Fibroblast of villous mesenchyme (primary cell): ENCODE results near the gene NAV3. TPM values are rescaled to one million over a fixed set of nuclear protein-coding genes. Genes with fewer than 3 reads are reported as not detected.
A peak's percentile ranks its signal among the peaks of the same experiment; 100 is the strongest.

Experiments
- DNase-seq: peaks from one replicate; pipeline ENCODE4 v3.0.0-alpha.2; 2010; ENCODE audit warnings: low read depth
- H3K4me3 ChIP-seq: 2 replicates; pipeline ENCODE4 v1.5.1; 2011; ENCODE audit warnings: low read depth, mild to moderate bottlenecking, low read length
- total RNA-seq: library from RNA; depleted of rRNA; stranded (reverse); fragments of >200 nt; gene quantifications from 2 replicates; pipeline ENCODE4 v1.2.3, GENCODE V29; 2012
- TF ChIP-seq, protein P1 (sequence below): IDR thresholded peaks from 2 replicates; pipeline ENCODE4 v1.5.1; 2012; ENCODE audit warnings: low read depth, mild to moderate bottlenecking, low read length; ENCODE audit not compliant: insufficient read depth

NAV3 gene
- total RNA-seq, 1 donor = 206 TPM

DNA sequence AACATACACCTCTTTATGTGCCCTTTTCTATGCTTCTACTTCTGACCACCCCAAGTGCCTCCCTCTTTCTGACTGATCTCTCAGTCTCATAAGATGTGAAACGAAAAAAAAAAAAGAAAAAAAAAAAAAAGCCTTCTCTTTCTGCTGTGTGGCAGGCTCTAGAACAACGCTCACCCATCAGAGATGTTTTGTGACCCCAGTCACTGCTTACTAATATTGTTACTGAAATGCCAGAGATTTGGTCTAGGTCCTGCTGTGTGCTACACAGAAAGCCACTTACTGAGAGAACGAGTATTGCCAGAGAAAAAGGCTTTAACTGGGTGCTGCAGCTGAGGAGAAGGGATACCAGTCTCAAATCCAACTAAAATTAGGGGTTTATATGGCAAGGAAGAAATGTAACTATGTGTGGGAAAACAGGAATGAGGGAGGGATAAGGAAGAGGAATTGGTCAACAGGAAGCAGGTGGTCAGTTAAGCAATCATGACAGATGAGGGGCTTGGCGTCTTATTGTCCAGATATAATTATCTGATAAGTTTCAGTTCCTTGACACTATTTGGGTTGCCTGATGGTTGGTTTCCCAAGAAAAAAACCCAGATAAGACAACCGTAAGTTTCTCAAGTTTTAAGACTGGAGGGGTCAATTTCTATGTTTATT lies 149.0 kb downstream of the NAV3 start:
- TF ChIP-seq, protein P1, sequence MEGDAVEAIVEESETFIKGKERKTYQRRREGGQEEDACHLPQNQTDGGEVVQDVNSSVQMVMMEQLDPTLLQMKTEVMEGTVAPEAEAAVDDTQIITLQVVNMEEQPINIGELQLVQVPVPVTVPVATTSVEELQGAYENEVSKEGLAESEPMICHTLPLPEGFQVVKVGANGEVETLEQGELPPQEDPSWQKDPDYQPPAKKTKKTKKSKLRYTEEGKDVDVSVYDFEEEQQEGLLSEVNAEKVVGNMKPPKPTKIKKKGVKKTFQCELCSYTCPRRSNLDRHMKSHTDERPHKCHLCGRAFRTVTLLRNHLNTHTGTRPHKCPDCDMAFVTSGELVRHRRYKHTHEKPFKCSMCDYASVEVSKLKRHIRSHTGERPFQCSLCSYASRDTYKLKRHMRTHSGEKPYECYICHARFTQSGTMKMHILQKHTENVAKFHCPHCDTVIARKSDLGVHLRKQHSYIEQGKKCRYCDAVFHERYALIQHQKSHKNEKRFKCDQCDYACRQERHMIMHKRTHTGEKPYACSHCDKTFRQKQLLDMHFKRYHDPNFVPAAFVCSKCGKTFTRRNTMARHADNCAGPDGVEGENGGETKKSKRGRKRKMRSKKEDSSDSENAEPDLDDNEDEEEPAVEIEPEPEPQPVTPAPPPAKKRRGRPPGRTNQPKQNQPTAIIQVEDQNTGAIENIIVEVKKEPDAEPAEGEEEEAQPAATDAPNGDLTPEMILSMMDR = no peak
- DNase-seq = peak; percentile 66

DNA sequence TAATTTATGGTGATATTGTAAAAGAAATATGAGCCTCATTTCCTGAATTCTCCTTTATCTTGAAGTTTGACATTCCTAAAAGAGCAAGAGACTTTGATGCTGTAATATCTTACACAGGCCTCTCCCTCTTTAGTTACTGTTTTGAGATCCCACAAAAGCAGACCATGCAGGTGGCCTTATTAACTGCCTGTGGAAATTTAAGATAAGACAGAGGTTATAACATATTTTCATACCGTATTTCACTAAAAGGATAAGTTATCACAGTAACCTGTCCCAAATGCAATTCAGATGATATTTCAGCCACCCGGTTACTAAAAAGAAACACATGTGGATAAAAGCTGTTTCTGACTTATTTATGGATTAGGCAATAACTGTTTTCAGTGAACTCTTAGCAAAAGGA lies 150.1 kb downstream of the NAV3 start:
- TF ChIP-seq, protein P1 = no peak
- peak; percentile 74 for DNase-seq
- no peak overlapping the region for H3K4me3 ChIP-seq

More for the DNA sequence above, 149.0 kb downstream of the NAV3 start:
- no peak overlapping the region for H3K4me3 ChIP-seq

DNA sequence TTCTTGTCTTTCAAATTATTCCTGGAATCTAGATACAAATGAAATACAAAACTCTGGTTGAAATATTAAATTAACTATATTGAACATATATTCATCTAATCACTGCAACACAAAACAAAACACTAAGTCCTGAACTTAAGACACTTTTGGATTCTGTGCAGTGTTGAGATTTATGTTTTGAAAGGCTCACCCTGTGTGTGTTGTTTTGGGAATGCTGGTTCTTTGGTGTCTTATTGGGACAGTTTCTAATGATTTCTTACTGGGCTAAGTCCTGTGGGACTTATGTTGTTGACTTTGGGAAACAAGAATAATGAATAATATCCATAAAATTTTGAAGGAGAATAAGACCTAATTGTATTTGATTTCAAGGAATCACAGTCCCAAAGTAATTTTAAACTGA lies 153.2 kb downstream of the NAV3 start:
- no peak for DNase-seq
- H3K4me3 ChIP-seq = no peak overlapping the region
- TF ChIP-seq, protein P1 = no peak

DNA sequence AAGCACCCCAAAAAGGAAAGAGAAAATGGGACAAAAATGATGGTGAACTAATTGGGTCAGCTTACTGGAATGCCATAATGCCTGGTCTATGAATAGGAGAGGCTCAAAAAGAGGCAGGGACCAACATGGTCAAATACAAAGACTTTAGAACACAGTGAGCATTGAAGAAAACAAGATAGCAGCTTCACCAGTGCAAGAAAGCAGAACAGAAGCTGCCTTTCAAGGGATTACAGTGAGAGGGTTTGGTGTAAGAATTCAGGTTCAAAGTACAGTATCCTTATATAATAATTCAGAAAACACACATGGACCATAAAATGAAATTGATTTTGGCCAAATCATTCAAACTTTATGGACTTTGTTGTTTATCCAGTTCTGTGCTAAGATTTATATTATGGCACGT lies 162.1 kb downstream of the NAV3 start:
- H3K4me3 ChIP-seq = no peak overlapping the region
- TF ChIP-seq, protein P1 = no peak
- DNase-seq = no peak

DNA sequence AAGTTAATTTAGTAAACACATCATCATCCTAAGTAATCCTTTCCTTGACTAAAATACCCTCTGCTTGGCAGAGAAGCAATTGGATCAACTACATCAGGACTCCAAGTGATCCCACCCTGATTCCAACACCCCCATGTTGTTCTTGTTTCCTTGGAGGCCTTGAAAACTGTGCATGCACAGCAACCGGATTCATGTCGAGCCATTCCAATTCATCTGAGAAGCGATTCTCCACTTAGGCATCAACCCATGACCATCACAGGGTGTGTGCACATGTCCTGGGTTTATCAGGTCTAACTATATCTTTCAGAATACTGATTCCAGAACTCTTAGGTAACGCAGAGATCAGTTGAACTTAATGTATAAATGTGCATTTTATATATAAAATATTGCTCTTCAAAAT lies 163.0 kb downstream of the NAV3 start:
- H3K4me3 ChIP-seq = no peak overlapping the region
- TF ChIP-seq, protein P1 = no peak
- no peak for DNase-seq

DNA sequence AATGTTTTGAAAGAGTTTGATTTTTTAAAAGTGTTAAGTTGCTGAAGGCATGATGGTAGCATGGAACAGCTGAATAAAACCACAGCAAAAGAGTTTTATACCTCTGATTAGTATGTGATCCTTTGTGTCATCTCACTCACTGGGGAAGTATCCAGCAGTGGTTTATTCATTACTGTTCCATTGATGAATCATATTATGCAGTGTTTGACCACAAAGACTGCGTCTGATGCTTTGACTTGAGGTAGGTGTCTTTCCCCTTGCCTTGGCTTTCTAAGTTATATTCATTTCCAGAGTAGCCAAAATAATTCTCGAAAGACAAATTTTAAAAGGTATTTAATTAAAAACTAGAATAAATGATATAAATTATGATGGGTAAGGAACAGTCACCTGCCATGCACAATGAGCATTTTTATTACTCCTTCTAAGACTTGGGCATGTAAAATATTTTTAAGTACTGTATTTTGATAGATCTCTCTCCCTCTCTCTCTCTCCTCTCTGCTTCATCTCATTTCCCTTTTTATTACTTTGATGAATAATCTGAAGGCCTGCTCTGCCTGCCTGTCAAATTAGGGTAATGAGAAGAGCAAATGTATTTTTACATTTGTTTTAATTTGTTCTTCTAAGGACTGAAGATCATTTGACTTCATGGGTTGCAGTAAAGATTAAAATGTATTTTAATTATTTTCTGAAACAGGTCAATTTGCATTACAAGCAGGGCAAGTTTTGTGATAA lies 164.9 kb downstream of the NAV3 start:
- DNase-seq = peak; percentile 53
- TF ChIP-seq, protein P1 = no peak
- H3K4me3 ChIP-seq = no peak overlapping the region
